GM12873 (cell line): ENCODE data around the gene DOK6.

Source experiments
- TF ChIP-seq, protein P1 (sequence below): IDR thresholded peaks from 2 replicates; pipeline ENCODE4 v1.5.1; 2012; ENCODE audit warnings: low read depth, mild to moderate bottlenecking, moderate library complexity, low read length, control low read depth; ENCODE audit not compliant: insufficient read depth; ENCODE audit errors: missing control alignments

DOK6 gene

DNA sequence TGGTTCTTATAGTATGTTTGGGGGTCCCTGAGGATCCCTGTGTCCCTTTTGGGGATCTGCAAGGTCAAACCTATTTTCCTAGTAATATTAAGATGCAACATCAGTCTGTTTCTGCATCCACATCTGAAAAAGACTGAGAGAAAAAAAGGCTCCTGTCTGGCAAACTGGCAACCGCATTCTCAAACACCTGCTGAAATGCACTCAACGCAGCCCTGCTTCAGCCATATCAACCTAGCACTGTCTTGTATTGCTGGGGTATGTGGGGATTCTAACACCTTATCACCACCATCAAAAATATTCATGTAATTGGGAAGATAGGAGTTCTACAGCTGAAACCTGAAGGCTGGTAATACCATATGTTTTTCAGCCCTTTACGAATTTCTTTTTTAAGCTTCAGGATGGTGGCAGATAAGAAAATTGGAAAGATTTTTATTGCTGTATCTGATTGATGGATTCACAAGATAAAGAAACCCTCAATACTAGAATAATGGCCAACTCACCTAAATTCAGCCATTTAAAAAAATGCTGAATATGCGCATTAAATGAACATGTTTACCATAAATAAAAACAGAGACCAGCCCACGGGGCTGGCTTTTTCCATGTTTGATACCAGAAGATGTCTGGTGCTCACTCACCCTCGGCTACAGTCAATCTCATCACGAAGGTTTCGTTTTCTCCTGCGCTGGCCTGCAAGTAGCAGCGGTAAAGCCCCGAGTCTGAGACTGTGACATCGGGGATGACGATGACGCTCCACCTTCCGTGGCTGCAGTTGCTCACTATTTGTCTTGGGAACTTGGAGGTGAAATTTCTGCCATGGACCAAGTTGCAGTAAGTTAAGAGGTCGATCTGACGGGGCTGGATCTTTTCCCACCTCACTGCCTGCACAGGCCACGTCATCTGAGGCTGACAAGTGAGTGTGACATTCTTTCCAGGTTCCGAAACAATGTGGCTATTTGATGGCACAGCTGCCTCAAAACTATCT lies 494.7 kb downstream of the DOK6 start:
- TF ChIP-seq, protein P1, sequence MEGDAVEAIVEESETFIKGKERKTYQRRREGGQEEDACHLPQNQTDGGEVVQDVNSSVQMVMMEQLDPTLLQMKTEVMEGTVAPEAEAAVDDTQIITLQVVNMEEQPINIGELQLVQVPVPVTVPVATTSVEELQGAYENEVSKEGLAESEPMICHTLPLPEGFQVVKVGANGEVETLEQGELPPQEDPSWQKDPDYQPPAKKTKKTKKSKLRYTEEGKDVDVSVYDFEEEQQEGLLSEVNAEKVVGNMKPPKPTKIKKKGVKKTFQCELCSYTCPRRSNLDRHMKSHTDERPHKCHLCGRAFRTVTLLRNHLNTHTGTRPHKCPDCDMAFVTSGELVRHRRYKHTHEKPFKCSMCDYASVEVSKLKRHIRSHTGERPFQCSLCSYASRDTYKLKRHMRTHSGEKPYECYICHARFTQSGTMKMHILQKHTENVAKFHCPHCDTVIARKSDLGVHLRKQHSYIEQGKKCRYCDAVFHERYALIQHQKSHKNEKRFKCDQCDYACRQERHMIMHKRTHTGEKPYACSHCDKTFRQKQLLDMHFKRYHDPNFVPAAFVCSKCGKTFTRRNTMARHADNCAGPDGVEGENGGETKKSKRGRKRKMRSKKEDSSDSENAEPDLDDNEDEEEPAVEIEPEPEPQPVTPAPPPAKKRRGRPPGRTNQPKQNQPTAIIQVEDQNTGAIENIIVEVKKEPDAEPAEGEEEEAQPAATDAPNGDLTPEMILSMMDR, result no peak

DNA sequence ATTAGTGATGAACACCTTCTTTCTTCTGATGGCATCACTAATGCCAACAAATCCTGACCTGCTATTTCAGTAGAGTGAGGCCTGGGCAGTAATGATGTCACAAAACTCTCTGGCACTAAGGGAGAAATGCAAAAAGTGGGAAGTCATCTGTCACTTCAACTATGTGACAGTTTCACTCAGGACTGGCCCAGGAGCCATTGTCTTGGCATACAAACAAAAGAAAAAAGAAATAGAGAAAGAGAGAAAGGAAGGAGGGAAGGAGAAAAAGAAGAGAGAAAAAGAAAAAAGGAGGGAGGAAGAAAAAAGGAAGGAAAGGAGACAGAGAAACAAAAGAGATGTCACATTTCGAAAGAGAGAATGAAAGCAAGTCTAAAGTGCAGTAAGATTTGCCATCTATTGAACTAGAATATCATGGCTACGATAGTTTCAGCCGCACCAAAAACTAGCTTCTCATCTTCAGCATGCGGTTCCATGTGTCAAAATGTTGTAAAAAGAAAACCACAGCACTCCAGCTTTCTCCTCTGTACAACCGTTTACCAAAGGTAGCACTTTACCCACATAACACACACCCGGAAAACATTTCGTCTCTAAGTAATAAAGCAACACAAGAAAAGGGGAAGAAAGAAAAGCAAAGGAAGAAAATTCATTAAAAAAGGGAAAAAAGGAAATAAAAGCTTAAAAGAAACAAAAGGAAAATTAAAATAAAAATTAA lies 496.9 kb downstream of the DOK6 start:
- TF ChIP-seq, protein P1, result no peak

DNA sequence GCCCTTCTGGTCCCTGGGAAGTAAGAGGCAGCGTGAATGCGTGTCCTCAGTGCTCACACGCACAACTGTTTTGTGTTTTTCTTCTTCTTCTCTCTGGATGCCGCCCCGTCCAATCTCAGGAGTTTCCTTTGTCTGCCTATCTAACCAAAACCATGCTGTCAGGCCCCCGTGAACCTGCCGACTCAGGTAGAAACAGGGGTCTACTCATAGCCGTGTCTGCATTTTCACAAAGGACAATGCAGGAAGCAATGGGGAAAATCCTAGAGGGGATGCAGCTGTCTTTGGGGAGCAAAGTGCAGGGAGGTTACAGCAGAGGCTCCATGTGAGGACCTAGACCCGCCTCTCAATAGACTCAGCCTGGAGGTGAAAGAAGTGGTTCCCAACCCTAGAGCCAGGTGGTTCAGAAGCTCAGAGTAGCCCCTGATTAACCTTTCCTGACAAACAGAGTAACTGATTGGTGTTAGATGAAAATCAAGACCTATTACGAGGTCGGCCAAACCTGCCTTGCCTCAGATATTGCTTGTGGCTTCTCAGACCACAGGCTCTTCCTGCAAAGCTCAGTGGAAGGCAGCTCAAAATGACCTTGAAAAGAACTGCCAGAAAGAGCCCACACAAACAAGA lies 497.7 kb downstream of the DOK6 start:
- TF ChIP-seq, protein P1, result no peak
